K562 (cell line): ENCODE results near the gene PPFIA3. TPM values are rescaled to one million over a fixed set of nuclear protein-coding genes. Genes with fewer than 3 reads are reported as not detected.

Experiments
- ATAC-seq: fragments of 200-7000 bp; cut with Tn5 transposase; 3 replicates; pipeline ENCODE4 v1.9.1; 2020; ENCODE audit warnings: moderate library complexity
- BruUV-seq: library from RNA; stranded (reverse); fragments of 400-500 nt; replicated peaks from 2 replicates; lab custom pipeline; 2021; lab: Mats Ljungman, UMichigan
- CTCF ChIA-PET: fragments of 300-600 bp; formaldehyde crosslinking; extraction: SDS; loops from one replicate; lab custom pipeline; 2021; ENCODE audit warnings: low intra/inter-chr PET ratio; lab: Yijun Ruan, JAX
- POLR2A ChIA-PET: fragments of 300-600, 350-650 bp; sonication (Branson Sonifier 250); formaldehyde crosslinking; extraction: SDS; loops from one replicate; lab custom pipeline; 2021; ENCODE audit warnings: antibody characterized with exemption, inconsistent platforms; lab: Yijun Ruan, JAX
- DNase-seq, 4 experiments: peaks; one replicate each; pipeline versions ENCODE4 v3.0.0 to v3.0.0-alpha.2; 2011 to 2018; ENCODE audit warnings: low spot score in 3 of 4, mixed read lengths in 3 of 4; ENCODE audit errors: extremely low read depth in 1 of 4
- FAIRE-seq: peaks from 2 replicates; lab custom pipeline; 2011; peaks lifted over from hg19 to GRCh38; lab: Jason Lieb, UNC
- H2AFZ ChIP-seq: 2 replicates; pipeline ENCODE4 v1.6.0; 2011; ENCODE audit warnings: low read depth, low read length, control low read depth, inconsistent platforms
- H3K27ac ChIP-seq: fragments of 200-600 bp; 3 replicates; pipeline ENCODE4 v1.8.0; 2011; ENCODE audit warnings: low read depth, mild to moderate bottlenecking, control low read depth, inconsistent platforms, low read length, moderate library complexity, mixed read lengths; ENCODE audit errors: extremely low read depth
- H3K27me3 ChIP-seq, 2 experiments: fragments of 300-600 bp in 1 of 2; 2 replicates in 1 of 2; 3 replicates in 1 of 2; pipeline versions ENCODE4 v1.6.0 to v1.8.0; 2011; ENCODE audit warnings: inconsistent platforms in 2 of 2, low read length in 2 of 2, mild to moderate bottlenecking in 1 of 2, mixed read lengths in 1 of 2, moderate library complexity in 1 of 2; ENCODE audit not compliant: control insufficient read depth in 2 of 2, insufficient read depth in 2 of 2
- H3K36me3 ChIP-seq: fragments of 300-600 bp; 3 replicates; pipeline ENCODE4 v1.8.0; 2011; ENCODE audit warnings: mild to moderate bottlenecking, low read length, inconsistent platforms; ENCODE audit not compliant: control insufficient read depth, insufficient read depth
- H3K4me1 ChIP-seq, 2 experiments: fragments of 200-600 bp in 1 of 2; replicated peaks in 1 of 2; 2 replicates in 1 of 2; 3 replicates in 1 of 2; pipeline versions ENCODE4 v1.5.1 to v1.8.0; 2011; ENCODE audit warnings: inconsistent platforms in 2 of 2, low read length in 2 of 2, mild to moderate bottlenecking in 1 of 2, mixed read lengths in 1 of 2, moderate library complexity in 1 of 2; ENCODE audit not compliant: control insufficient read depth in 2 of 2, insufficient read depth in 2 of 2
- H3K4me2 ChIP-seq: 2 replicates; pipeline ENCODE4 v1.6.1; 2011; ENCODE audit warnings: low read length, control low read depth, inconsistent platforms, mixed read lengths; ENCODE audit not compliant: insufficient read depth
- H3K4me3 ChIP-seq: fragments of 200-600 bp; sonication (generic), shearing (Covaris generic); 2 replicates; pipeline ENCODE4 v1.5.1; 2016; ENCODE audit warnings: control low read depth, inconsistent platforms
- H3K79me2 ChIP-seq: fragments of 200-600 bp; 3 replicates; pipeline ENCODE4 v1.8.0; 2011; ENCODE audit warnings: low read length, inconsistent platforms; ENCODE audit not compliant: control insufficient read depth, insufficient read depth
- H3K9ac ChIP-seq, 2 experiments: 2 replicates each; pipeline versions ENCODE4 v1.6.0 to v1.6.1; 2011; ENCODE audit warnings: low read depth in 2 of 2, low read length in 2 of 2, control low read depth in 1 of 2, inconsistent platforms in 1 of 2, mild to moderate bottlenecking in 1 of 2, mixed read lengths in 1 of 2; ENCODE audit not compliant: insufficient read depth in 1 of 2
- H3K9me1 ChIP-seq: one replicate; pipeline ENCODE4 v1.6.0; 2011; ENCODE audit warnings: inconsistent platforms, mild to moderate bottlenecking, low read length, moderate library complexity; ENCODE audit not compliant: control insufficient read depth, insufficient read depth
- H3K9me3 ChIP-seq: replicated peaks from 2 replicates; pipeline ENCODE4 v1.5.1; 2011; ENCODE audit warnings: low read depth, low read length, inconsistent platforms; ENCODE audit not compliant: control insufficient read depth, insufficient read depth
- H4K20me1 ChIP-seq: replicated peaks from 2 replicates; pipeline ENCODE4 v1.6.1; 2011; ENCODE audit warnings: low read length, inconsistent platforms, mixed read lengths; ENCODE audit not compliant: control insufficient read depth, insufficient read depth
- BRD9 ChIP-seq: fragments of 450-650 bp; IDR thresholded peaks from 2 replicates; pipeline ENCODE4 v1.6.1; 2018; ENCODE audit warnings: low read depth; ENCODE audit not compliant: partially characterized antibody
- CREB3L1 ChIP-seq: fragments of 450-650 bp; IDR thresholded peaks from 2 replicates; pipeline ENCODE4 v1.6.1; 2014; ENCODE audit warnings: low read depth, mild to moderate bottlenecking, moderate library complexity, borderline replicate concordance
- ETS2 ChIP-seq: IDR thresholded peaks from 2 replicates; pipeline ENCODE4 v1.6.1; 2016; ENCODE audit warnings: borderline replicate concordance, missing genetic modification characterization, mild to moderate bottlenecking, moderate library complexity, missing compliant biosample characterization; ENCODE audit not compliant: poor library complexity, severe bottlenecking
- HDGF ChIP-seq: fragments of 450-650 bp; IDR thresholded peaks from 2 replicates; pipeline ENCODE4 v1.6.1; 2016
- KLF13 ChIP-seq: fragments of 450-650 bp; IDR thresholded peaks from 2 replicates; pipeline ENCODE4 v1.6.1; 2016; ENCODE audit warnings: missing genetic modification characterization, low read depth, mild to moderate bottlenecking, missing compliant biosample characterization, moderate library complexity, borderline replicate concordance
- MED1 ChIP-seq: sonication (generic); formaldehyde crosslinking; IDR thresholded peaks from 2 replicates; pipeline ENCODE4 v1.8.1; 2023; ENCODE audit warnings: missing genetic modification reagents, borderline replicate concordance
- MTA3 ChIP-seq: fragments of 450-650 bp; formaldehyde crosslinking; IDR thresholded peaks from 2 replicates; pipeline ENCODE4 v1.6.1; 2017; ENCODE audit warnings: mild to moderate bottlenecking, borderline replicate concordance
- RCOR1 ChIP-seq, 2 experiments: IDR thresholded peaks; 2 replicates each; pipeline ENCODE4 v1.6.1; 2012; ENCODE audit warnings: low read depth in 2 of 2, low read length in 2 of 2, borderline replicate concordance in 1 of 2, improper control_type of control experiment in 1 of 2
- ZFP1 ChIP-seq: fragments of 450-650 bp; formaldehyde crosslinking; IDR thresholded peaks from 2 replicates; pipeline ENCODE4 v1.4.0; 2020; ENCODE audit warnings: mild to moderate bottlenecking, mixed read lengths
- ZNF436 ChIP-seq: fragments of 250-450, 450-650 bp; sonication (Bioruptor Pico); formaldehyde crosslinking; IDR thresholded peaks from 2 replicates; pipeline ENCODE4 v1.7.0; 2020; ENCODE audit warnings: mild to moderate bottlenecking
- WGBS: fragments of 100-300 bp; shearing (Covaris generic); methylation state at CpG from one replicate; pipeline ENCODE4 v1.1.6; 2016; ENCODE audit warnings: low coverage, mixed read lengths; ENCODE audit not compliant: insufficient coverage; ENCODE audit errors: missing lambda C conversion rate; 5-methylcytosine and 5-hydroxymethylcytosine counted together
- in situ Hi-C: fragments of 300-500 bp; cut with MboI; formaldehyde crosslinking; loops from 4 replicates; pipeline ENCODE4 v1.15.0; 2018; ENCODE audit warnings: inconsistent platforms, mixed read lengths
- intact Hi-C: fragments of 100-400 bp; cut with micrococcal nuclease; formaldehyde crosslinking; loops from 2 replicates; pipeline ENCODE4 v1.14.2; 2022
- polyA plus RNA-seq, 8 experiments: library from polyadenylated mRNA; depleted of rRNA in 4 of 8; stranded (reverse) in 5 of 8; unstranded in 3 of 8; fragments of >200 nt; fragmentation: Nextera tagmentation in 2 of 8; fragmentation: Illumina TruSeq in 1 of 8; extraction: Ambion mirVana in 2 of 8; extraction: Trizol in 1 of 8; gene quantifications; 2 replicates each; pipeline versions ENCODE4 v1.2.1 to v1.2.3, GENCODE V29; 2011 to 2014; ENCODE audit warnings: inconsistent platforms in 1 of 8, missing spikeins in 1 of 8
- total RNA-seq, 7 experiments: library from RNA; depleted of rRNA in 6 of 7; stranded (reverse); fragments of >200 nt in 6 of 7; fragmentation: Illumina TruSeq in 2 of 7; extraction: Trizol in 2 of 7; gene quantifications; 2 replicates each; pipeline versions ENCODE4 v1.2.1 to v1.2.3, GENCODE V29; 2011 to 2021; ENCODE audit warnings: low replicate concordance in 1 of 7
- TF ChIP-seq, protein P1 (sequence below): fragments of 250-450 bp; sonication (Bioruptor Pico); IDR thresholded peaks from 2 replicates; pipeline ENCODE4 v1.8.0; 2021; ENCODE audit warnings: mild to moderate bottlenecking, moderate library complexity
- TF ChIP-seq, protein P2 (sequence below): IDR thresholded peaks from 2 replicates; pipeline ENCODE4 v1.6.1; 2011; ENCODE audit not compliant: insufficient read length; ENCODE audit errors: extremely low read depth
- TF ChIP-seq, protein P3 (sequence below), 2 experiments: fragments of 150-350 bp in 1 of 2; IDR thresholded peaks; 2 replicates each; pipeline ENCODE4 v1.6.1; 2012 to 2016; ENCODE audit warnings: low read depth in 2 of 2, low read length in 2 of 2, mild to moderate bottlenecking in 1 of 2, moderate library complexity in 1 of 2

The PPFIA3 gene
- total and polyA plus RNA-seq, 9 of the 15 experiments (the other 6 are each of a cell fraction or from before 2014, with no cell fraction given): 0.10 to 53.0 (median 17.6) TPM

DNA sequence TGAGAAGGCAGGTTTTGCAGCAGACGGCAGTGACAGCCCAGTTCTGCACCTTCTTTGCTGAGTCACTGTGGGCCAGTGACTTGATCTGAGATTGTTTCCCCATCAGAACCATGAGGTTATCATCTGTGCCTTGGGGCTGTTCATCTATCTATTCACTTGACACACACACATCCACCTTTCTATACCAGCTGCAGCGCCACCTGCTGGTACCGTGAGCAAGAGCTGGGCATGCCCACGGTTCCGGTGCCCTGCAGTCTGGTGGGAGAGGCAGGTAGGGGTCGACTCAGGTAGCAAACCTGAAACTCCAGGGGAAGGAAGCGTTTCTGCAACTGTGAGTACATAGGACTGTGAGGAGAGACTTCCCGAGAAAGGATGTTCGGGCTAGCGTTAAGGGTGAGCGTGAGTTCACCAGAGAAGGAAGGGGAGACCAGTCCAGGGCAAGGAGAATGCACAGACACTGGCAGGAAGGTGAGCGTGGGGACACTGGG is 12.7 kb upstream of the PPFIA3 start:
- Histone ChIP-seq H3K4me3 (no peak overlapping the region), H3K27me3 (no peaks in the 10 kb centered on the region), H3K9me1 (peaks cover 11% of the 10 kb centered on the region), H3K36me3 (peaks cover 82% of the 10 kb centered on the region), H4K20me1 (peaks cover 17% of the 10 kb centered on the region), H2AFZ (no peak overlapping the region), H3K4me2 (no peak overlapping the region), H3K4me1 (peaks cover 12 to 57% of the 10 kb centered on the region in 2 experiments), H3K27ac (no peak overlapping the region), H3K9me3 (no peaks in the 10 kb centered on the region), H3K9ac (no peak overlapping the region), H3K79me2 (peaks cover 5% of the 10 kb centered on the region; the same call in 2 of the 3 replicates)
- WGBS: 67% methylated on average over 12 of the region's 12 CpGs
- intact Hi-C loops (no loop called here), in situ Hi-C loops (no loop called here)
- no TSS peak for BruUV-seq
- ChIA-PET CTCF (interaction anchor here (1.5 kb wide), 1 partner anchor 9 kb away, joined by 4 read pairs; no protein-coding TSS in a partner anchor), POLR2A (interaction anchor here (0.5 to 2.6 kb wide), 4 partner anchors 9 to 19 kb away, joined by 3 to 14 read pairs (median 5); no protein-coding TSS in a partner anchor)
- DNase-seq: peak in 2 of 4 experiments; percentile 34 to 71
- FAIRE-seq: peak; percentile 88
- peak; percentile 64 for ATAC-seq
- no peak for TF ChIP-seq ZFP1 (CRISPR knock-in tag)
- no peak for TF ChIP-seq MED1 (CRISPR knock-in tag)
- no peak for TF ChIP-seq CREB3L1
- peak in 1 of 2 experiments; percentile 84; a peak in 2 of 4 replicates for TF ChIP-seq RCOR1 (IDR thresholded peaks at IDR 0.05; ENCODE audit: borderline replicate concordance in 1 of 2, low read depth in 2 of 2, low read length in 2 of 2)
- TF ChIP-seq, protein P1, sequence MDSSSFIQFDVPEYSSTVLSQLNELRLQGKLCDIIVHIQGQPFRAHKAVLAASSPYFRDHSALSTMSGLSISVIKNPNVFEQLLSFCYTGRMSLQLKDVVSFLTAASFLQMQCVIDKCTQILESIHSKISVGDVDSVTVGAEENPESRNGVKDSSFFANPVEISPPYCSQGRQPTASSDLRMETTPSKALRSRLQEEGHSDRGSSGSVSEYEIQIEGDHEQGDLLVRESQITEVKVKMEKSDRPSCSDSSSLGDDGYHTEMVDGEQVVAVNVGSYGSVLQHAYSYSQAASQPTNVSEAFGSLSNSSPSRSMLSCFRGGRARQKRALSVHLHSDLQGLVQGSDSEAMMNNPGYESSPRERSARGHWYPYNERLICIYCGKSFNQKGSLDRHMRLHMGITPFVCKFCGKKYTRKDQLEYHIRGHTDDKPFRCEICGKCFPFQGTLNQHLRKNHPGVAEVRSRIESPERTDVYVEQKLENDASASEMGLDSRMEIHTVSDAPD: no peak
- TF ChIP-seq ETS2 (tag): no peak
- peak; percentile 64; the same call in 1 of the 2 replicates for TF ChIP-seq MTA3
- TF ChIP-seq ZNF436 (CRISPR knock-in tag): no peak
- TF ChIP-seq, protein P2, sequence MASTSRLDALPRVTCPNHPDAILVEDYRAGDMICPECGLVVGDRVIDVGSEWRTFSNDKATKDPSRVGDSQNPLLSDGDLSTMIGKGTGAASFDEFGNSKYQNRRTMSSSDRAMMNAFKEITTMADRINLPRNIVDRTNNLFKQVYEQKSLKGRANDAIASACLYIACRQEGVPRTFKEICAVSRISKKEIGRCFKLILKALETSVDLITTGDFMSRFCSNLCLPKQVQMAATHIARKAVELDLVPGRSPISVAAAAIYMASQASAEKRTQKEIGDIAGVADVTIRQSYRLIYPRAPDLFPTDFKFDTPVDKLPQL: no peak
- no peak for TF ChIP-seq BRD9
- TF ChIP-seq, protein P3, sequence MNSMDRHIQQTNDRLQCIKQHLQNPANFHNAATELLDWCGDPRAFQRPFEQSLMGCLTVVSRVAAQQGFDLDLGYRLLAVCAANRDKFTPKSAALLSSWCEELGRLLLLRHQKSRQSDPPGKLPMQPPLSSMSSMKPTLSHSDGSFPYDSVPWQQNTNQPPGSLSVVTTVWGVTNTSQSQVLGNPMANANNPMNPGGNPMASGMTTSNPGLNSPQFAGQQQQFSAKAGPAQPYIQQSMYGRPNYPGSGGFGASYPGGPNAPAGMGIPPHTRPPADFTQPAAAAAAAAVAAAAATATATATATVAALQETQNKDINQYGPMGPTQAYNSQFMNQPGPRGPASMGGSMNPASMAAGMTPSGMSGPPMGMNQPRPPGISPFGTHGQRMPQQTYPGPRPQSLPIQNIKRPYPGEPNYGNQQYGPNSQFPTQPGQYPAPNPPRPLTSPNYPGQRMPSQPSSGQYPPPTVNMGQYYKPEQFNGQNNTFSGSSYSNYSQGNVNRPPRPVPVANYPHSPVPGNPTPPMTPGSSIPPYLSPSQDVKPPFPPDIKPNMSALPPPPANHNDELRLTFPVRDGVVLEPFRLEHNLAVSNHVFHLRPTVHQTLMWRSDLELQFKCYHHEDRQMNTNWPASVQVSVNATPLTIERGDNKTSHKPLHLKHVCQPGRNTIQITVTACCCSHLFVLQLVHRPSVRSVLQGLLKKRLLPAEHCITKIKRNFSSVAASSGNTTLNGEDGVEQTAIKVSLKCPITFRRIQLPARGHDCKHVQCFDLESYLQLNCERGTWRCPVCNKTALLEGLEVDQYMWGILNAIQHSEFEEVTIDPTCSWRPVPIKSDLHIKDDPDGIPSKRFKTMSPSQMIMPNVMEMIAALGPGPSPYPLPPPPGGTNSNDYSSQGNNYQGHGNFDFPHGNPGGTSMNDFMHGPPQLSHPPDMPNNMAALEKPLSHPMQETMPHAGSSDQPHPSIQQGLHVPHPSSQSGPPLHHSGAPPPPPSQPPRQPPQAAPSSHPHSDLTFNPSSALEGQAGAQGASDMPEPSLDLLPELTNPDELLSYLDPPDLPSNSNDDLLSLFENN (IDR thresholded peaks at IDR 0.05; ENCODE audit: low read depth in 2 of 2, low read length in 2 of 2): no peak
- TF ChIP-seq KLF13 (tag): no peak
- no peak for TF ChIP-seq HDGF
